Liver (tissue), 9 donors: ENCODE measurements around the gene WDR81. TPM values are rescaled to one million over a fixed set of nuclear protein-coding genes. Genes with fewer than 3 reads are reported as not detected.

ENCODE experiments used
- DNase-seq: peaks from one replicate; pipeline ENCODE4 v3.0.0-alpha.2; 2017; ENCODE audit warnings: low spot score
- H3K27ac ChIP-seq, 2 donors: one replicate each; pipeline ENCODE4 v1.7.0; 2013; ENCODE audit warnings: inconsistent platforms in 2 of 2, low read length in 2 of 2, control low read depth in 1 of 2, low read depth in 1 of 2, mild to moderate bottlenecking in 1 of 2
- H3K27me3 ChIP-seq, 4 donors: one replicate each; pipeline versions ENCODE4 v1.6.1 to v1.7.0; 2013; ENCODE audit warnings: low read length in 3 of 4, inconsistent platforms in 1 of 4, mild to moderate bottlenecking in 1 of 4, moderate library complexity in 1 of 4; ENCODE audit not compliant: control insufficient read depth in 4 of 4, insufficient read depth in 4 of 4
- H3K36me3 ChIP-seq, 4 donors: one replicate each; pipeline versions ENCODE4 v1.6.1 to v1.7.0; 2013; ENCODE audit warnings: low read length in 3 of 4, mild to moderate bottlenecking in 3 of 4, low read depth in 1 of 4, moderate library complexity in 1 of 4; ENCODE audit not compliant: control insufficient read depth in 4 of 4, insufficient read depth in 3 of 4
- H3K4me1 ChIP-seq, 4 donors: one replicate each; pipeline versions ENCODE4 v1.6.1 to v1.7.0; 2013; ENCODE audit warnings: low read length in 3 of 4, mild to moderate bottlenecking in 3 of 4, moderate library complexity in 1 of 4; ENCODE audit not compliant: control insufficient read depth in 4 of 4, insufficient read depth in 4 of 4
- H3K4me3 ChIP-seq, 3 donors: one replicate each; pipeline versions ENCODE4 v1.6.1 to v1.7.0; 2013; ENCODE audit warnings: low read length in 3 of 3, control low read depth in 1 of 3, low read depth in 1 of 3, mild to moderate bottlenecking in 1 of 3
- H3K9ac ChIP-seq, 2 donors: one replicate each; pipeline ENCODE4 v1.7.0; 2013; ENCODE audit warnings: low read length in 2 of 2, mild to moderate bottlenecking in 2 of 2, moderate library complexity in 2 of 2, control low read depth in 1 of 2, low read depth in 1 of 2
- H3K9me3 ChIP-seq, 4 donors: one replicate each; pipeline versions ENCODE4 v1.6.1 to v1.7.0; 2013; ENCODE audit warnings: low read length in 3 of 4; ENCODE audit not compliant: control insufficient read depth in 4 of 4
- ATF3 ChIP-seq: IDR thresholded peaks from 2 replicates; pipeline ENCODE4 v1.6.1; 2016; ENCODE audit warnings: antibody characterized with exemption
- EGR1 ChIP-seq, 2 donors: IDR thresholded peaks; 2 replicates each; pipeline ENCODE4 v1.6.1; 2016 to 2018; ENCODE audit warnings: antibody characterized with exemption in 2 of 2, low read depth in 2 of 2
- FOXA1 ChIP-seq: IDR thresholded peaks from 2 replicates; pipeline ENCODE4 v1.6.1; 2016; ENCODE audit warnings: antibody characterized with exemption
- FOXA2 ChIP-seq: IDR thresholded peaks from 2 replicates; pipeline ENCODE4 v1.6.1; 2016; ENCODE audit warnings: antibody characterized with exemption
- GABPA ChIP-seq, 2 donors: IDR thresholded peaks in 1 of 2; conservative IDR thresholded peaks in 1 of 2; 2 replicates each; pipeline ENCODE4 v1.6.1; 2016; ENCODE audit warnings: antibody characterized with exemption in 2 of 2, mild to moderate bottlenecking in 1 of 2, moderate library complexity in 1 of 2
- HNF4A ChIP-seq, 2 donors: conservative IDR thresholded peaks; 2 replicates each; pipeline ENCODE4 v1.6.1; 2016; ENCODE audit warnings: antibody characterized with exemption in 2 of 2, mild to moderate bottlenecking in 2 of 2
- HNF4G ChIP-seq: IDR thresholded peaks from 2 replicates; pipeline ENCODE4 v1.6.1; 2016; ENCODE audit warnings: antibody characterized with exemption
- JUND ChIP-seq, 2 donors: IDR thresholded peaks; 2 replicates each; pipeline ENCODE4 v1.6.1; 2016; ENCODE audit warnings: antibody characterized with exemption in 2 of 2
- NR2F2 ChIP-seq: IDR thresholded peaks from 2 replicates; pipeline ENCODE4 v1.6.1; 2016; ENCODE audit warnings: antibody characterized with exemption
- RAD21 ChIP-seq, 2 donors: IDR thresholded peaks; 2 replicates each; pipeline ENCODE4 v1.6.1; 2016; ENCODE audit warnings: antibody characterized with exemption in 2 of 2, mild to moderate bottlenecking in 2 of 2
- REST ChIP-seq: IDR thresholded peaks from 2 replicates; pipeline ENCODE4 v1.6.1; 2016; ENCODE audit warnings: antibody characterized with exemption, mild to moderate bottlenecking
- RXRA ChIP-seq, 2 donors: IDR thresholded peaks; 2 replicates each; pipeline ENCODE4 v1.6.1; 2017 to 2018; ENCODE audit warnings: antibody characterized with exemption in 2 of 2, mild to moderate bottlenecking in 1 of 2
- SP1 ChIP-seq: IDR thresholded peaks from 2 replicates; pipeline ENCODE4 v1.6.1; 2018; ENCODE audit warnings: antibody characterized with exemption, mild to moderate bottlenecking
- TAF1 ChIP-seq: conservative IDR thresholded peaks from 2 replicates; pipeline ENCODE4 v1.6.1; 2016; ENCODE audit warnings: antibody characterized with exemption, mild to moderate bottlenecking
- YY1 ChIP-seq: IDR thresholded peaks from 2 replicates; pipeline ENCODE4 v1.6.1; 2016; ENCODE audit warnings: antibody characterized with exemption, mild to moderate bottlenecking
- ZBTB33 ChIP-seq: IDR thresholded peaks from 2 replicates; pipeline ENCODE4 v1.6.1; 2016; ENCODE audit warnings: antibody characterized with exemption
- WGBS: extraction: QIAGEN DNeasy Blood & Tissue Kit; methylation state at CpG from one replicate; pipeline ENCODE4 v1.1.7; 2013; 5-methylcytosine and 5-hydroxymethylcytosine counted together
- polyA plus RNA-seq, 2 donors: library from polyadenylated mRNA; stranded (reverse) in 1 of 2; unstranded in 1 of 2; fragments of 200-250 nt in 1 of 2; fragments of >200 nt in 1 of 2; fragmentation: Nextera tagmentation in 1 of 2; extraction: Ambion mirVana in 1 of 2; gene quantifications; one replicate each; pipeline versions ENCODE4 v1.2.1 to v1.2.3, GENCODE V29; 2013 to 2015
- total RNA-seq, 2 donors: library from RNA; depleted of rRNA; stranded (reverse); fragments of >200 nt; gene quantifications; one replicate each; pipeline ENCODE4 v1.2.3, GENCODE V29; 2014
- TF ChIP-seq, protein P1 (sequence below): IDR thresholded peaks from 2 replicates; pipeline ENCODE4 v1.6.1; 2016; ENCODE audit warnings: antibody characterized with exemption
- TF ChIP-seq, protein P2 (sequence below): fragments of 150-350 bp; IDR thresholded peaks from 2 replicates; pipeline ENCODE4 v1.5.1; 2017; ENCODE audit warnings: improper control_type of control experiment, low read depth, low read length; ENCODE audit not compliant: missing input control
- donor health status: healthy.
- donor health status: healthy.
- donor health status: healthy.
- donor health status: healthy.
- donor health status: healthy.

The WDR81 gene
- total and polyA plus RNA-seq, 4 donors: 12.3 to 41.8 (median 33.0) TPM

GRCh38 chr17:1783271-1783670 lies 58.8 kb downstream of the WDR81 start (continued):
- TF ChIP-seq REST (no peak), SP1 (no peak)

- TF ChIP-seq FOXA1 (no peak), TAF1 (no peak), EGR1 (IDR thresholded peaks at IDR 0.05; ENCODE audit: low read depth in 2 of 2) (no peak), REST (peak; percentile 35), ATF3 (peak; percentile 48), RAD21 (IDR thresholded peaks at IDR 0.05) (peak; percentile 95), RXRA (IDR thresholded peaks at IDR 0.05) (peak; percentile 61 to 72), HNF4G (peak; percentile 5), YY1 (peak; percentile 27), ZBTB33 (no peak), SP1 (peak; percentile 66), HNF4A (conservative IDR thresholded peaks at IDR 0.05) (peak; percentile 42 to 44), NR2F2 (peak; percentile 76), JUND (IDR thresholded peaks at IDR 0.05) (peak; percentile 36 to 67), FOXA2 (no peak), GABPA (IDR thresholded peaks at IDR 0.05 in 1 of 2, conservative IDR thresholded peaks at IDR 0.05 in 1 of 2) (peak in 1 of 2 donors; percentile 68)
- TF ChIP-seq, protein P1, sequence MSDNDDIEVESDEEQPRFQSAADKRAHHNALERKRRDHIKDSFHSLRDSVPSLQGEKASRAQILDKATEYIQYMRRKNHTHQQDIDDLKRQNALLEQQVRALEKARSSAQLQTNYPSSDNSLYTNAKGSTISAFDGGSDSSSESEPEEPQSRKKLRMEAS: peak; percentile 52
- TF ChIP-seq, protein P2, sequence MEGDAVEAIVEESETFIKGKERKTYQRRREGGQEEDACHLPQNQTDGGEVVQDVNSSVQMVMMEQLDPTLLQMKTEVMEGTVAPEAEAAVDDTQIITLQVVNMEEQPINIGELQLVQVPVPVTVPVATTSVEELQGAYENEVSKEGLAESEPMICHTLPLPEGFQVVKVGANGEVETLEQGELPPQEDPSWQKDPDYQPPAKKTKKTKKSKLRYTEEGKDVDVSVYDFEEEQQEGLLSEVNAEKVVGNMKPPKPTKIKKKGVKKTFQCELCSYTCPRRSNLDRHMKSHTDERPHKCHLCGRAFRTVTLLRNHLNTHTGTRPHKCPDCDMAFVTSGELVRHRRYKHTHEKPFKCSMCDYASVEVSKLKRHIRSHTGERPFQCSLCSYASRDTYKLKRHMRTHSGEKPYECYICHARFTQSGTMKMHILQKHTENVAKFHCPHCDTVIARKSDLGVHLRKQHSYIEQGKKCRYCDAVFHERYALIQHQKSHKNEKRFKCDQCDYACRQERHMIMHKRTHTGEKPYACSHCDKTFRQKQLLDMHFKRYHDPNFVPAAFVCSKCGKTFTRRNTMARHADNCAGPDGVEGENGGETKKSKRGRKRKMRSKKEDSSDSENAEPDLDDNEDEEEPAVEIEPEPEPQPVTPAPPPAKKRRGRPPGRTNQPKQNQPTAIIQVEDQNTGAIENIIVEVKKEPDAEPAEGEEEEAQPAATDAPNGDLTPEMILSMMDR: peak; percentile 80
- peaks cover 1 to 14% (median 8%) of the 10 kb centered on the region in 4 donors for H3K36me3 ChIP-seq
- no peaks in the 10 kb centered on the region for H3K9me3 ChIP-seq
- peak overlapping the region; percentile 56 to 79 for H3K9ac ChIP-seq
- 58% methylated on average over 16 of the region's 16 CpGs for WGBS
- no peaks in the 10 kb centered on the region for H3K27me3 ChIP-seq
- H3K4me3 ChIP-seq: no peak overlapping the region
- peaks cover 0 to 26% (median 12%) of the 10 kb centered on the region in 4 donors for H3K4me1 ChIP-seq
- peak overlapping the region; percentile 77 to 83 for H3K27ac ChIP-seq
- peak; percentile 57 for DNase-seq
Measured at GRCh38 chr17:1783834-1784611, 59.5 kb downstream of the WDR81 start.
